BLaER1 treated with 17β-estradiol and CSF1 and Interleukin-3, amounts not matched to agents 10 nM and 100 nM (cell line): Measurements from ENCODE around the gene ATIC.
A peak's percentile ranks its signal among the peaks of the same experiment; 100 is the strongest.

Experiments used
- H3K27ac ChIP-seq, 11 experiments: shearing (Covaris generic); formaldehyde crosslinking; 2 replicates each; pipeline ENCODE4 v1.8.1; 2022
- H3K27me3 ChIP-seq, 11 experiments: shearing (Covaris generic); formaldehyde crosslinking; 2 replicates each; pipeline ENCODE4 v1.8.1; 2022
- H3K36me3 ChIP-seq, 11 experiments: shearing (Covaris generic); formaldehyde crosslinking; 2 replicates each; pipeline ENCODE4 v1.8.1; 2022
- H3K4me1 ChIP-seq, 10 experiments: shearing (Covaris generic); formaldehyde crosslinking; 2 replicates each; pipeline ENCODE4 v1.8.1; 2022
- H3K4me2 ChIP-seq, 11 experiments: shearing (Covaris generic); formaldehyde crosslinking; 2 replicates each; pipeline ENCODE4 v1.8.1; 2022
- H3K4me3 ChIP-seq, 10 experiments: shearing (Covaris generic); formaldehyde crosslinking; 2 replicates each; pipeline ENCODE4 v1.8.1; 2022
- H3K9ac ChIP-seq, 11 experiments: shearing (Covaris generic); formaldehyde crosslinking; 2 replicates each; pipeline ENCODE4 v1.8.1; 2022
- H3K9me3 ChIP-seq, 11 experiments: shearing (Covaris generic); formaldehyde crosslinking; replicated peaks in 1 of 11; 2 replicates each; pipeline ENCODE4 v1.8.1; 2022
- H4K20me1 ChIP-seq, 11 experiments: shearing (Covaris generic); formaldehyde crosslinking; 2 replicates each; pipeline ENCODE4 v1.8.1; 2022
- Cebpa-rat ChIP-seq, 11 experiments: shearing (Covaris generic); IDR thresholded peaks; 2 replicates each; pipeline ENCODE4 v1.8.1; 2022

ATIC gene

DNA sequence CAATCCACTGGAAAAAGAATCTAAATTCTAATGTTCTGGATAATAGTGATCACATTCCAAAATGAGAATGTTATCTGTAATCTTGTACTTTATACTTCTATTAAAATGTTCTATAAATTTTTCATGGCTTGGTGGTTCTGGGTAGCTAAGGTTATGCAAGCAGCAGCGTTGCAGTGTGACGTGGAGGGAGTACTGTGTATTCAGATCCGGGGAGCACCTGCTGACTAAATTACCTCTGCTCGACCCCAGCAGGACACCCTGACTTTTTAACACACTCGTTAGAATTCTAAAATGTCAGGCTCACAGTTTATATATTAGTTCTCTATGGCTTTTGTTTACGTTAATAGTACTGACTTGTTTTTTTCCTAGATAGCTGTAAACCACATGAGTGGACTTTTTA is 13.0 kb downstream of the ATIC start:
- H3K4me3 ChIP-seq: no peak overlapping the region
- peaks cover 0 to 84% (median 35%) of the 10 kb centered on the region in 11 experiments; a peak in 18 of 22 replicates for H4K20me1 ChIP-seq
- peaks cover 98 to 100% (median 99%) of the 10 kb centered on the region in 11 experiments for H3K36me3 ChIP-seq

DNA sequence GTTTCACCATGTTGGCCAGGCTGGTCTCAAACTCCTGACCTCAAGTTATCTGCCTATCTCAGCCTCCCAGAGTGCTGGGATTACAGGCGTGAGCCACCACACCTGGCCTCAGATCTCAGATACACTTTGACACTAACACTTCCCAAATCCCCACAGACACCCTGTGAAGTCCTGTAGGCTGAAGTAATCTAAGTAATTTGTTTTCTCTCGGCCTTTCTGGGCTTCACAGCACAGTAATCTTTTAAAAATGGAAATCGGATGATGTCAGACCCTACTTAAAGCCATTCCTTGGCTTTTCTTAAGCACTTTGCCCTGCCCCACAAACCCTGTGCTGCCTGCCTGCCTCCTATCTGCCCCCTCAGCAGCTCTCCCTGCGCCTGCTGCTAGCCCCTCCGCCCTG is 16.2 kb downstream of the ATIC start:
- H3K4me2 ChIP-seq: no peak overlapping the region
- peaks cover 0 to 22% (median 17%) of the 10 kb centered on the region in 10 experiments; a peak in 16 of 20 replicates for H3K4me1 ChIP-seq
- H3K36me3 ChIP-seq: peaks cover 96 to 100% (median 99%) of the 10 kb centered on the region in 11 experiments
- peak overlapping the region in 2 of 11 experiments; percentile 20 to 22; a peak in 1 of 22 replicates for H3K27ac ChIP-seq
- peaks cover 0 to 92% (median 62%) of the 10 kb centered on the region in 11 experiments; a peak in 17 of 22 replicates for H4K20me1 ChIP-seq
- H3K9ac ChIP-seq: no peak overlapping the region
- H3K9me3 ChIP-seq: no peaks in the 10 kb centered on the region
- no peaks in the 10 kb centered on the region for H3K27me3 ChIP-seq
- no peak for TF ChIP-seq Cebpa-rat (IDR thresholded peaks at IDR 0.05)
- no peak overlapping the region for H3K4me3 ChIP-seq

More for the DNA sequence above, 13.0 kb downstream of the ATIC start:
- H3K27ac ChIP-seq: no peak overlapping the region
- peaks cover 0 to 13% (median 0%) of the 10 kb centered on the region in 10 experiments; a peak in 6 of 20 replicates for H3K4me1 ChIP-seq
- TF ChIP-seq Cebpa-rat (IDR thresholded peaks at IDR 0.05): no peak
- H3K4me2 ChIP-seq: no peak overlapping the region
- no peaks in the 10 kb centered on the region for H3K27me3 ChIP-seq
- H3K9ac ChIP-seq: no peak overlapping the region
- peaks cover 0 to 26% (median 16%) of the 10 kb centered on the region in 11 experiments; a peak in 18 of 22 replicates for H3K9me3 ChIP-seq

DNA sequence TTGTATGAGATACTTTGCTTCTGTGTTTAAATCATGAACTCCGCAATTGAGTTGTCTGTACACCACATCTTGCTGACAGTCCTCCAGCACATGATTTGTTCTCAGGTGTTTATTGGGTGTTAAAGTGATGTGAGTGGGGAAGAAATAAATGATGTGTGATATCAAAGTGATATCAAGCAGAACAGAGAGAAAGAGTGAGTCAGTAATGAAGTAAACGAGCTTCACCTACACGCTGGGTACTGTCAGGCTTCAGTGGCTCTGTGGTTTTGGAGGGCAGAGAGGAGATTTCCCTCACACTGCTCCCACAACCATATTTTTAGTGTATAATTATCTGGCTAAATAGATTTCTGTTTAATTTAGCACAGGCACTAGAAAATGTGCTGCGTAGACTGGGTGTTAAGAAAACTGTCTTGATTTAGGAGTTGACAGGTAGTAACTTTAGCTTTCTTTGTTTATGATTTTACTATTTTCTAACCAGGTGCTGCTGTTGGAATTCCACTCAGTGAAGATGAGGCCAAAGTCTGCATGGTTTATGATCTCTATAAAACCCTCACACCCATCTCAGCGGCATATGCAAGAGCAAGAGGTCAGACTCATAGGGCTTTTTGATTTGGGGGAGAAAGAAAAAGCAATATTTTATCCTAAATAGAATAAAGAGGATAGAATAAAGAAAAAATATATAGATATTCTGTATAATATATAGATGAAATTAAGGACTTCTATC is 21.2 kb downstream of the ATIC start:
- no peaks in the 10 kb centered on the region for H3K9me3 ChIP-seq
- no peak for TF ChIP-seq Cebpa-rat (IDR thresholded peaks at IDR 0.05)
- H4K20me1 ChIP-seq: peaks cover 0 to 57% (median 41%) of the 10 kb centered on the region in 11 experiments; a peak in 16 of 22 replicates
- H3K4me3 ChIP-seq: no peak overlapping the region
- H3K4me1 ChIP-seq: peaks cover 0 to 25% (median 19%) of the 10 kb centered on the region in 10 experiments; a peak in 16 of 20 replicates
- peak overlapping the region in 8 of 11 experiments; percentile 27 to 55 (median 35); a peak in 16 of 22 replicates for H3K4me2 ChIP-seq
- no peaks in the 10 kb centered on the region for H3K27me3 ChIP-seq
- H3K36me3 ChIP-seq: peaks cover 93 to 100% (median 97%) of the 10 kb centered on the region in 11 experiments
- peak overlapping the region in 2 of 11 experiments; percentile 38 to 44; a peak in 2 of 22 replicates for H3K27ac ChIP-seq
- H3K9ac ChIP-seq: 0 out of 22 replicates have a peak overlapping the region, but pooled peaks of 2 of the 11 experiments have one; percentile 0 to 29

DNA sequence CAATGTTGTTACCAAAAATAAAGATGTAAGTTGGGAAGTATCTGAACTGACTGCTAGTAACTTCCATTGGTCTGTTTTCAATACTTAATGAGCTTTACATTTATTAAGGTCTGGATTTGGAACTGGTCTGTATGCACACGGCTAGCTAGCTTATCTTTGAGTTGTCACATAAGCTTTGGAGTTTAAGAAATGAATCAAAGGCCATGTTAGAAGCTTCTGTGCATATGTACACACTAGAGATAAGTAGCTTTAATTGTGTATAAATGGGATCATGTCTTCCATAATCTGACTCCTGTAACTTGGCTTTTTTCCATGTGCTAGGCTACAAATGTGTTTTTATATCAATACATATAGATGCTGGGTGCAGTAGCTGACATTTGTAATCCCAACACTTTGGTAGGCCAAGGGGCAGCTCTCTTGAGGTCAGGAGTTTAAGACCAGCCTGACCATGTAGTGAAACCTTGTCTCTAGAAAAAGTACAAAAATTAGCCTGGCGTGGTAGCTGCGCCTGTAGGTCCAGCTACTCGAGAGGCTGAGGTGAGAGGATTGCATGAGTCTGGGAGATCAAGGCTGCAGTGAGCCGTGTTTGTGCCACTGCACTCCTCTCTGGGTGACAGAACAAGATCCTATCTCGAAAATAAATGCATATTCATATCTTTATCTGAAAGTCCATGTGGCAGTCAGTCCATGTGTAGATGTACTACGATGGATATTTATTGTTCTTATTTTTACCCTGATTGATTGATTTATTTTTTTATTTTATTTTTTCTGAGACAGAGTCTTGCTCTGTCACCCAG is 27.2 kb downstream of the ATIC start:
- no peak overlapping the region for H3K4me3 ChIP-seq
- H3K4me2 ChIP-seq: no peak overlapping the region
- no peaks in the 10 kb centered on the region for H3K4me1 ChIP-seq
- H3K9me3 ChIP-seq: peaks cover 0 to 4% (median 0%) of the 10 kb centered on the region in 11 experiments; a peak in 1 of 22 replicates
- H3K36me3 ChIP-seq: peaks cover 97 to 100% (median 99%) of the 10 kb centered on the region in 11 experiments
- H4K20me1 ChIP-seq: peaks cover 0 to 33% (median 6%) of the 10 kb centered on the region in 11 experiments; a peak in 8 of 22 replicates
- no peaks in the 10 kb centered on the region for H3K27me3 ChIP-seq
- H3K27ac ChIP-seq: no peak overlapping the region
- no peak overlapping the region for H3K9ac ChIP-seq
- no peak for TF ChIP-seq Cebpa-rat (IDR thresholded peaks at IDR 0.05)

- Histone ChIP-seq H3K36me3 (peaks cover 82 to 100% (median 91%) of the 10 kb centered on the region in 11 experiments), H4K20me1 (peaks cover 0 to 14% (median 0%) of the 10 kb centered on the region in 11 experiments; a peak in 3 of 22 replicates), H3K27ac (no peak overlapping the region), H3K9me3 (no peaks in the 10 kb centered on the region), H3K27me3 (no peaks in the 10 kb centered on the region), H3K4me1 (no peaks in the 10 kb centered on the region), H3K4me3 (no peak overlapping the region), H3K9ac (no peak overlapping the region), H3K4me2 (no peak overlapping the region)
- no peak for TF ChIP-seq Cebpa-rat (IDR thresholded peaks at IDR 0.05)
These were observed 36.0 kb downstream of the ATIC start for GRCh38 chr2:215347878-215348277.

DNA sequence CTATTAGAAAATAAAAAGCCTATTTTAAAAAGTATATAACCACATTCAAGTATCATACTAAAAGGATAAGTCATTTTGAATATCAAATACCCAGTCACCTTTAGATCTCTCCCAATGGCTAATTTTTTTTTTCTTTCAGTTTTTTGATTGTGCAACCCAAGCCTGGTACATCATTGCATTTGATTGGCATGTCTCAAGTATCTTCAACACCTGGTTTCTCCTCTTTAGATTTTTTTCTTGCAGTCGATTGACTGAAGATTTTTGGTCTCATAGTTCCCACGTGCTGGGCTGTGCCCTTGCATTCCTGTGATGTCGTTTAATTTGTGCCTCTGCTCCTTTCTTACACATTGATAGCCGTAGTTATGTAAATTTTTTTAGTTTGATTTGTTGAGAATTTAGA is 40.7 kb downstream of the ATIC start:
- no peak for TF ChIP-seq Cebpa-rat (IDR thresholded peaks at IDR 0.05)
- no peaks in the 10 kb centered on the region for H3K9me3 ChIP-seq

DNA sequence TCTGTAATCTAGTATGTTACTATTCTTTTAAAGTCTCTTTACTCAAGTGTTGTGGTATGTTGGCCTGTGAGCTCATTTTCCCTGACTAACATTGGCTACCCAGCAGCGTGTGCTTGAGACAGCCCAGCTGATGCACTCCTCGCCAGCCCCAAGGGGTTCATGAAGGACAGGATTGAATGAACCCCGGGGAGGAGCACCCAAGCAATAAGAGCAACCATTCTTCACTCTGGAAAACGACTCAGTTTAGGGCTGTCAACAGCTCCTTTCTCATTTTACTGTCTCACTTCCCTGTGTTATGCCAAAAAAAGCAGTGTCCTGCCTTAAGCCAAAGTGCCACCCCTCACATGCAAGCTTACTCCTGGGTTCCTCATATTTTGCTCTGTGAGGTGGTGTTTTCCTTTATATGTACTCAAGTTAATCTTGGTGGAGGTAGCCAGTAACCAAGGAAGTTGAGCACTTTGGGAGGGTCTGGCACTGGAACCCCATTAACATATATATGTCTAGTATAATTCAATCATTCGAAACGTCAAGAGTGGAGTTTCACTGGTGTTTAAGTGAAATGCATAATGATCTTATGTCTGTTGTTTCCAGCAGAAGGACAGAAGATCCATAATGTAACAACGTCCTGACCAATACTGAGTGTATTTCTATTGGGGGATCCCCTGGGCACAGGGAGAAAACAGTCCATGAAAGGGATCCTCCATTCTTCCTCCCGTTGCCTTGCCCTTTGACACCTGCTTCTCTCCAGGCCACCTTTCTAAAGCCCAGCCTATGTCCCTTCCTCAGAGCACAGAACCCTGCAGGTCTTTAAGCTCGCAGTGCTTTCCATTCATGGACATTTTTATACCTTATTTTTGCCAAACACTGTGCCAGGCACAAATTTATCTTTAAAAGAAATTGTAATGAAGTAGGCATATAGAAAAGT is 43.2 kb downstream of the ATIC start:
- no peak overlapping the region for H3K27ac ChIP-seq
- no peak for TF ChIP-seq Cebpa-rat (IDR thresholded peaks at IDR 0.05)
- H3K4me3 ChIP-seq: no peak overlapping the region
- H4K20me1 ChIP-seq: peaks cover 0 to 20% (median 0%) of the 10 kb centered on the region in 11 experiments; a peak in 4 of 22 replicates
- peaks cover 28 to 89% (median 47%) of the 10 kb centered on the region in 11 experiments for H3K36me3 ChIP-seq
- H3K4me2 ChIP-seq: no peak overlapping the region
- no peak overlapping the region for H3K9ac ChIP-seq
- H3K4me1 ChIP-seq: no peaks in the 10 kb centered on the region
- no peaks in the 10 kb centered on the region for H3K27me3 ChIP-seq
- no peaks in the 10 kb centered on the region for H3K9me3 ChIP-seq

More for the DNA sequence above, 40.7 kb downstream of the ATIC start:
- H3K9ac ChIP-seq: no peak overlapping the region
- no peak overlapping the region for H3K4me2 ChIP-seq
- no peaks in the 10 kb centered on the region for H3K4me1 ChIP-seq
- peaks cover 36 to 95% (median 63%) of the 10 kb centered on the region in 11 experiments for H3K36me3 ChIP-seq
- peaks cover 0 to 7% (median 0%) of the 10 kb centered on the region in 11 experiments; a peak in 4 of 22 replicates for H4K20me1 ChIP-seq
- H3K27ac ChIP-seq: no peak overlapping the region
- no peak overlapping the region for H3K4me3 ChIP-seq
- no peaks in the 10 kb centered on the region for H3K27me3 ChIP-seq

GRCh38 chr2:215355801-215356200 is 43.9 kb downstream of the ATIC start:
- no peak overlapping the region for H3K4me3 ChIP-seq
- peaks cover 28 to 87% (median 44%) of the 10 kb centered on the region in 11 experiments; a peak in 21 of 22 replicates for H3K36me3 ChIP-seq
- H3K9me3 ChIP-seq: no peaks in the 10 kb centered on the region
- no peaks in the 10 kb centered on the region for H3K27me3 ChIP-seq
- no peak for TF ChIP-seq Cebpa-rat (IDR thresholded peaks at IDR 0.05)
- no peak overlapping the region for H3K4me2 ChIP-seq
- no peak overlapping the region for H3K9ac ChIP-seq
- H3K4me1 ChIP-seq: no peaks in the 10 kb centered on the region
- H4K20me1 ChIP-seq: peaks cover 0 to 20% (median 0%) of the 10 kb centered on the region in 11 experiments; a peak in 5 of 22 replicates
- no peak overlapping the region for H3K27ac ChIP-seq
